HUDEP-2 (cell line): ENCODE data around the gene ANP32E.

Experiments
- DNase-seq, 76 experiments: peaks; one replicate each; lab custom pipeline; 2025; ENCODE audit not compliant: unreplicated experiment in 76 of 76; lab: John Stamatoyannopoulos, UW

The ANP32E gene

GRCh38 chr1:150176593-150176992 is 59.3 kb downstream of the ANP32E start:
- no peak for DNase-seq

- no peak for DNase-seq
Observed at GRCh38 chr1:150173141-150173585, 62.7 kb downstream of the ANP32E start.

DNA sequence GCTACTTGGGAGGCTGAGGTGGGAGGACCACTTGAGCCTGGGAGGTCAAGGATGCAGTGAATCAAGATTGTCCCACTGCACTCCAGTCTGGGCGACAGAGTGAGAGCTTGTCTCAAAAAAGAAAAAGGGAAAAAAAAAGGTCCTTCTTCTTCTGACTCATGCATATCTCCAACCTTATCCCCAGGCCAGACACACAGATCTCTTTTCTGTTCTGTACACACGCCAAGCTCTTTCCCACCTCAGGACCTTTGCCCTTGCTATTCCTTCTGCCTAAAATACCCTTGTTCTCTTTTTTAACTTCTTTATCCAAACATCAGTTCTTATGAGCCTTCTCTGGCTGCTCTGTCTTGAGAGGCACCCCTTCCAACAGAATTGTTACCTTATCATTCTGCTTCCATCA is 64.1 kb downstream of the ANP32E start:
- peak in 2 of 76 experiments; percentile 6 to 12 for DNase-seq

DNA sequence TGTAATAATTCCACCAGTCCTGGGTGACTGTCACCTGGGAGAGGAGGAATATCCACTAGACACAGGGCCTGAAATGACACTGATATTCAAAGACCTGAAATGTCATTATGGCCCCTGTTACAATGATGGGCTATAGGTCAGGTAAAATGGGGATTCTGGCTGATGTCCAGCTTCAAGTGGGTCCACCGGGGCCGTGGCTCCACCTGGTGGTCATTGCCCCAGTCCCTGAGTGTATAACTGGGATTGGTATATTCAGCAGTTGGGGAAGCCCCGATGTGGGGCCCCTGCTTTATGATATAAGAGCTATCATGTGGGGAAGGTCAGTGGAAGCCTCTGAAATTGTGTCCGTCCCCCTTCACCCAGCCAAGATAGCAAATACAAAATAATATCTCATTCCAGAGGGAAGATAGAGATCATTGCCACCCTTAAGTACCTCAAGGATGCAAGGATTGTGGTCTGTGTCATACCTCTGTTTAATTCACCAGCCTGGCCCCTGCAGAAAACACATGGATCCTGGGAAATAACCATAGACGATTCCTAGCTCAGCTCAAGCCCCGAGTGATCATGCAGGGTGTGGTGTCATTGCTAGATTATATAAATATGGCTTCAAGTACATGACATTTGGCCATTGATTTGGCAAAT is 66.8 kb downstream of the ANP32E start:
- peak in 51 of 76 experiments; percentile 7 to 66 (median 33) for DNase-seq
